Panc1 (cell line): Measurements from ENCODE around the gene HTR3B. TPM values are rescaled to one million over a fixed set of nuclear protein-coding genes. Genes with fewer than 3 reads are reported as not detected.

Experiments
- ATAC-seq: fragments of 200-7000 bp; cut with Tn5 transposase; 2 replicates; pipeline ENCODE4 v1.9.1; 2020; ENCODE audit warnings: mild to moderate bottlenecking, moderate library complexity
- BruUV-seq: library from RNA; stranded (reverse); fragments of 400-500 nt; replicated peaks from 2 replicates; lab custom pipeline; 2021; lab: Mats Ljungman, UMichigan
- CTCF ChIA-PET: fragments of 300-600 bp; sonication (Branson Sonifier 250); formaldehyde crosslinking; loops from one replicate; lab custom pipeline; 2022; ENCODE audit warnings: antibody characterized with exemption; lab: Charles Lee
- POLR2A ChIA-PET: fragments of 300-600 bp; sonication (Branson Sonifier 250); formaldehyde crosslinking; loops from one replicate; lab custom pipeline; 2022; ENCODE audit warnings: antibody characterized with exemption; lab: Charles Lee
- DNase-seq: peaks from one replicate; pipeline ENCODE4 v3.0.0-alpha.2; 2010; ENCODE audit warnings: low read depth, low spot score
- H3K27ac ChIP-seq: 2 replicates; pipeline ENCODE4 v1.5.1; 2011; ENCODE audit warnings: mild to moderate bottlenecking, low read length, inconsistent platforms
- H3K27me3 ChIP-seq: fragments of 200-500 bp; sonication (Bioruptor generic); 2 replicates; pipeline ENCODE4 v1.6.0; 2014; ENCODE audit warnings: low read length, inconsistent platforms; ENCODE audit not compliant: control insufficient read depth, insufficient read depth
- H3K36me3 ChIP-seq: fragments of 200-500 bp; sonication (Bioruptor generic); 2 replicates; pipeline ENCODE4 v1.5.1; 2014; ENCODE audit warnings: inconsistent platforms, mild to moderate bottlenecking, low read length, moderate library complexity; ENCODE audit not compliant: control insufficient read depth, insufficient read depth
- H3K4me1 ChIP-seq: 2 replicates; pipeline ENCODE4 v1.5.1; 2011; ENCODE audit warnings: inconsistent platforms, mild to moderate bottlenecking, low read length, moderate library complexity; ENCODE audit not compliant: control insufficient read depth, insufficient read depth
- H3K4me3 ChIP-seq, 2 experiments: 2 replicates each; pipeline ENCODE4 v1.5.1; 2011 to 2012; ENCODE audit warnings: low read depth in 2 of 2, low read length in 2 of 2, mild to moderate bottlenecking in 2 of 2, inconsistent platforms in 1 of 2, moderate library complexity in 1 of 2
- H3K9me3 ChIP-seq: fragments of 200-500 bp; sonication (Bioruptor generic); 2 replicates; pipeline ENCODE4 v1.5.1; 2014; ENCODE audit warnings: low read depth, mild to moderate bottlenecking, inconsistent platforms, low read length, moderate library complexity; ENCODE audit not compliant: control insufficient read depth, insufficient read depth
- CTCF ChIP-seq: fragments of 450-650 bp; IDR thresholded peaks from 2 replicates; pipeline ENCODE4 v1.5.1; 2017; ENCODE audit warnings: mild to moderate bottlenecking
- POLR2AphosphoS5 ChIP-seq: IDR thresholded peaks from 2 replicates; pipeline ENCODE4 v1.6.1; 2012; ENCODE audit warnings: mild to moderate bottlenecking, low read depth, low read length, moderate library complexity
- REST ChIP-seq, 2 experiments: IDR thresholded peaks; 2 replicates each; pipeline ENCODE4 v1.6.1; 2011 to 2012; ENCODE audit warnings: low read depth in 2 of 2, control low read depth in 1 of 2, low read length in 1 of 2, mild to moderate bottlenecking in 1 of 2, moderate library complexity in 1 of 2; ENCODE audit not compliant: insufficient read depth in 1 of 2
- SIN3A ChIP-seq: IDR thresholded peaks from 2 replicates; pipeline ENCODE4 v1.6.1; 2012; ENCODE audit warnings: low read depth, mild to moderate bottlenecking, low read length, moderate library complexity, borderline replicate concordance; ENCODE audit not compliant: insufficient read depth
- TCF7L2 ChIP-seq: IDR thresholded peaks from 2 replicates; pipeline ENCODE4 v1.6.1; 2011; ENCODE audit warnings: mild to moderate bottlenecking, low read depth, low read length, inconsistent platforms
- in situ Hi-C: cut with HindIII; loops from 2 replicates; pipeline ENCODE4 v1.10.0; 2016; ENCODE audit warnings: low sequenced_read_pairs, low pct_unique_long_range_greater_than_20kb
- intact Hi-C: fragments of 100-400 bp; cut with micrococcal nuclease; formaldehyde crosslinking; loops from one replicate; pipeline ENCODE4 v1.10.0; 2022; ENCODE audit not compliant: unreplicated experiment
- total RNA-seq: library from RNA; stranded (reverse); gene quantifications from one replicate; pipeline ENCODE4 v1.2.1, GENCODE V29; 2021; ENCODE audit not compliant: unreplicated experiment

HTR3B gene
- total RNA-seq, 1 experiment from 2014 or later, result not detected

- H3K9me3 ChIP-seq, result no peaks in the 10 kb centered on the region
Measured at GRCh38 chr11:113960702-113961330, 56.2 kb downstream of the HTR3B start.

GRCh38 chr11:113967361-113967760, 62.8 kb downstream of the HTR3B start:
- Histone ChIP-seq H3K36me3 (no peaks in the 10 kb centered on the region), H3K27ac (no peak overlapping the region), H3K9me3 (no peaks in the 10 kb centered on the region), H3K4me1 (no peaks in the 10 kb centered on the region), H3K27me3 (no peaks in the 10 kb centered on the region), H3K4me3 (no peak overlapping the region)
- no TSS peak for BruUV-seq
- TF ChIP-seq TCF7L2, result no peak
- no peak for TF ChIP-seq SIN3A
- no peak for TF ChIP-seq CTCF
- intact Hi-C loops, result no loop called here
- ATAC-seq (no peak), DNase-seq (no peak)
- POLR2A ChIA-PET, result no interaction called here
- in situ Hi-C loops, result no loop called here
- CTCF ChIA-PET, result interaction anchor here (0.5 kb wide), 1 partner anchor 71 kb away, joined by 5 read pairs; no protein-coding TSS in a partner anchor

More at GRCh38 chr11:113960702-113961330, 56.2 kb downstream of the HTR3B start:
- Histone ChIP-seq H3K27ac (no peak overlapping the region), H3K4me3 (no peak overlapping the region), H3K36me3 (no peaks in the 10 kb centered on the region), H3K27me3 (no peaks in the 10 kb centered on the region), H3K4me1 (no peaks in the 10 kb centered on the region)
- DNase-seq (no peak), ATAC-seq (no peak)
- TF ChIP-seq SIN3A (no peak), CTCF (no peak), REST (IDR thresholded peaks at IDR 0.05; ENCODE audit: insufficient read depth in 1 of 2, low read depth in 2 of 2, low read length in 1 of 2) (no peak), POLR2AphosphoS5 (no peak), TCF7L2 (no peak)
- no TSS peak for BruUV-seq
- intact Hi-C loops (no loop called here), in situ Hi-C loops (no loop called here)
- ChIA-PET CTCF (no interaction called here), POLR2A (no interaction called here)
